ENCODE results near the gene AK4. TPM values are rescaled to one million over a fixed set of nuclear protein-coding genes. Genes with fewer than 3 reads are reported as not detected.

The AK4 gene
- polyA plus RNA-seq, 3 donors: 4.3 to 9.9 (median 6.7) TPM

- 11% methylated on average over 6 of the region's 8 CpGs for WGBS (ENCODE audit: insufficient coverage)
- peak in 2 of 3 donors; percentile 17 to 27 for DNase-seq
- Histone ChIP-seq H2AFZ (ENCODE audit: insufficient read depth, low read depth, low read length, poor library complexity, severe bottlenecking) (peak overlapping the region; percentile 17), H3K27ac (ENCODE audit: low read depth in 1 of 2, low read length in 2 of 2) (no peak overlapping the region), H3K4me3 (replicated peaks in 1 of 3; ENCODE audit: low read depth in 2 of 3, low read length in 3 of 3) (no peak overlapping the region), H3K9me3 (replicated peaks in 1 of 2; ENCODE audit: control insufficient read depth in 1 of 2, insufficient read depth in 1 of 2, low read length in 2 of 2) (no peaks in the 10 kb centered on the region), H3K4me2 (replicated peaks; ENCODE audit: extremely low read depth, low read length, poor library complexity, severe bottlenecking) (peak overlapping the region; percentile 39), H3K79me2 (ENCODE audit: insufficient read depth, low read length) (no peaks in the 10 kb centered on the region), H3K4me1 (ENCODE audit: control insufficient read depth in 1 of 2, insufficient read depth in 2 of 2, low read length in 2 of 2) (peaks cover 21 to 24% of the 10 kb centered on the region in 2 donors), H3K9ac (ENCODE audit: insufficient read depth, low read length, poor library complexity, severe bottlenecking) (peak overlapping the region; percentile 29), H3K27me3 (ENCODE audit: control insufficient read depth in 2 of 2, insufficient read depth in 2 of 2, low read length in 2 of 2) (no peaks in the 10 kb centered on the region), H4K20me1 (ENCODE audit: insufficient read depth, low read length) (no peaks in the 10 kb centered on the region), H3K36me3 (replicated peaks in 1 of 2; ENCODE audit: control insufficient read depth in 1 of 2, insufficient read depth in 2 of 2, low read length in 2 of 2) (no peaks in the 10 kb centered on the region)
- Mint-ChIP-seq H3K27me3 (ENCODE audit: low read depth in 3 of 3) (no peaks in the 10 kb centered on the region), H3K4me1 (peaks cover 29% of the 10 kb centered on the region), H3K27ac (peak overlapping the region in 4 of 7 donors; percentile 10 to 75 (median 47)), H3K36me3 (peaks cover 0 to 3% of the 10 kb centered on the region in 2 donors), H3K9me3 (no peaks in the 10 kb centered on the region), H3K4me3 (no peak overlapping the region)
- intact Hi-C loops (cut with micrococcal nuclease): loop anchor here in 1 of 2 donors (5.0 kb wide), 1 partner anchor 61 kb away; the partner anchor contains the start of gene AK4
- no peak for TF ChIP-seq CTCF (IDR thresholded peaks at IDR 0.05)
Measured at GRCh38 chr1:65208563-65208973, 60.6 kb downstream of the AK4 start.

- intact Hi-C loops (cut with micrococcal nuclease): loop anchor here in 1 of 2 donors (5.0 kb wide), 1 partner anchor 62 kb away; the partner anchor contains the start of gene AK4
- H3K4me2 ChIP-seq (replicated peaks; ENCODE audit: extremely low read depth, low read length, poor library complexity, severe bottlenecking): peak overlapping the region; percentile 39
- 33% methylated on average over 2 of the region's 6 CpGs for whole genome bisulfite sequencing (ENCODE audit: insufficient coverage)
- no peaks in the 10 kb centered on the region for H3K27me3 ChIP-seq (ENCODE audit: control insufficient read depth in 2 of 2, insufficient read depth in 2 of 2, low read length in 2 of 2)
- peaks cover 21 to 24% of the 10 kb centered on the region in 2 donors for H3K4me1 ChIP-seq (ENCODE audit: control insufficient read depth in 1 of 2, insufficient read depth in 2 of 2, low read length in 2 of 2)
- no peaks in the 10 kb centered on the region for H3K9me3 ChIP-seq (replicated peaks in 1 of 2; ENCODE audit: control insufficient read depth in 1 of 2, insufficient read depth in 1 of 2, low read length in 2 of 2)
- no peaks in the 10 kb centered on the region for H4K20me1 ChIP-seq (ENCODE audit: insufficient read depth, low read length)
- H3K4me1 Mint-ChIP-seq: peaks cover 29% of the 10 kb centered on the region
- H3K27ac Mint-ChIP-seq: peak overlapping the region in 3 of 7 donors; percentile 28 to 75 (median 66)
- H3K9ac ChIP-seq (ENCODE audit: insufficient read depth, low read length, poor library complexity, severe bottlenecking): peak overlapping the region; percentile 29
- H3K27me3 Mint-ChIP-seq (ENCODE audit: low read depth in 3 of 3): no peaks in the 10 kb centered on the region
- no peak overlapping the region for H3K27ac ChIP-seq (ENCODE audit: low read depth in 1 of 2, low read length in 2 of 2)
- H3K4me3 Mint-ChIP-seq: no peak overlapping the region
- peak; percentile 30 to 53 (median 39) for DNase-seq
- H3K9me3 Mint-ChIP-seq: no peaks in the 10 kb centered on the region
- no peaks in the 10 kb centered on the region for H3K79me2 ChIP-seq (ENCODE audit: insufficient read depth, low read length)
- TF ChIP-seq CTCF (IDR thresholded peaks at IDR 0.05): peak; percentile 75
- peaks cover 0 to 3% of the 10 kb centered on the region in 2 donors for H3K36me3 Mint-ChIP-seq
- no peak overlapping the region for H3K4me3 ChIP-seq (replicated peaks in 1 of 3; ENCODE audit: low read depth in 2 of 3, low read length in 3 of 3)
- peak overlapping the region; percentile 44 for H2AFZ ChIP-seq (ENCODE audit: insufficient read depth, low read depth, low read length, poor library complexity, severe bottlenecking)
- no peaks in the 10 kb centered on the region for H3K36me3 ChIP-seq (replicated peaks in 1 of 2; ENCODE audit: control insufficient read depth in 1 of 2, insufficient read depth in 2 of 2, low read length in 2 of 2)
Measured at GRCh38 chr1:65209005-65209885, 61.2 kb downstream of the AK4 start.

Data from CD14-positive monocyte (primary cell).